Suprapubic skin (tissue), 4 donors: ENCODE measurements around the gene TEKT1. TPM values are rescaled to one million over a fixed set of nuclear protein-coding genes. Genes with fewer than 3 reads are reported as not detected.

Experiments
- DNase-seq, 2 donors: peaks; one replicate each; pipeline ENCODE4 v3.0.0-alpha.2; 2019; ENCODE audit warnings: low spot score in 2 of 2
- H3K27ac ChIP-seq: fragments of 200-600 bp; sonication (generic); one replicate; pipeline ENCODE4 v1.5.1; 2019
- H3K27me3 ChIP-seq: fragments of 200-600 bp; sonication (generic); one replicate; pipeline ENCODE4 v1.5.1; 2019
- H3K36me3 ChIP-seq: fragments of 200-600 bp; sonication (generic); one replicate; pipeline ENCODE4 v1.5.1; 2019
- H3K4me1 ChIP-seq: fragments of 200-600 bp; sonication (generic); one replicate; pipeline ENCODE4 v1.5.1; 2019
- H3K4me3 ChIP-seq: fragments of 200-600 bp; sonication (generic); one replicate; pipeline ENCODE4 v1.5.1; 2019; ENCODE audit warnings: mild to moderate bottlenecking
- H3K9me3 ChIP-seq: fragments of 200-600 bp; sonication (generic); one replicate; pipeline ENCODE4 v1.5.1; 2019
- CTCF ChIP-seq, 2 donors: fragments of 200-600 bp in 1 of 2; fragments of 450-650 bp in 1 of 2; sonication (generic) in 1 of 2; IDR thresholded peaks; one replicate each; pipeline ENCODE4 v1.5.1; 2016 to 2019; ENCODE audit warnings: antibody characterized with exemption in 2 of 2, mild to moderate bottlenecking in 1 of 2, moderate library complexity in 1 of 2
- EP300 ChIP-seq: sonication (generic); formaldehyde crosslinking; IDR thresholded peaks from one replicate; pipeline ENCODE4 v1.6.1; 2017; ENCODE audit warnings: antibody characterized with exemption
- POLR2A ChIP-seq, 2 donors: fragments of 450-650 bp; IDR thresholded peaks; one replicate each; pipeline ENCODE4 v1.6.1; 2017; ENCODE audit warnings: antibody characterized with exemption in 2 of 2, mild to moderate bottlenecking in 2 of 2, moderate library complexity in 2 of 2
- POLR2AphosphoS5 ChIP-seq, 3 donors: sonication (generic); formaldehyde crosslinking; IDR thresholded peaks; one replicate each; pipeline ENCODE4 v1.6.1; 2017; ENCODE audit warnings: antibody characterized with exemption in 3 of 3
- WGBS: methylation state at CpG from one replicate; pipeline ENCODE4 v1.1.5; 2018; 5-methylcytosine and 5-hydroxymethylcytosine counted together
- total RNA-seq, 4 donors: library from RNA; depleted of rRNA; stranded (reverse); fragments of >200 nt; gene quantifications; one replicate each; pipeline ENCODE4 v1.1.0, GENCODE V29; 2016

Gene TEKT1
- total RNA-seq, 4 donors from 2014 or later = not detected

DNA sequence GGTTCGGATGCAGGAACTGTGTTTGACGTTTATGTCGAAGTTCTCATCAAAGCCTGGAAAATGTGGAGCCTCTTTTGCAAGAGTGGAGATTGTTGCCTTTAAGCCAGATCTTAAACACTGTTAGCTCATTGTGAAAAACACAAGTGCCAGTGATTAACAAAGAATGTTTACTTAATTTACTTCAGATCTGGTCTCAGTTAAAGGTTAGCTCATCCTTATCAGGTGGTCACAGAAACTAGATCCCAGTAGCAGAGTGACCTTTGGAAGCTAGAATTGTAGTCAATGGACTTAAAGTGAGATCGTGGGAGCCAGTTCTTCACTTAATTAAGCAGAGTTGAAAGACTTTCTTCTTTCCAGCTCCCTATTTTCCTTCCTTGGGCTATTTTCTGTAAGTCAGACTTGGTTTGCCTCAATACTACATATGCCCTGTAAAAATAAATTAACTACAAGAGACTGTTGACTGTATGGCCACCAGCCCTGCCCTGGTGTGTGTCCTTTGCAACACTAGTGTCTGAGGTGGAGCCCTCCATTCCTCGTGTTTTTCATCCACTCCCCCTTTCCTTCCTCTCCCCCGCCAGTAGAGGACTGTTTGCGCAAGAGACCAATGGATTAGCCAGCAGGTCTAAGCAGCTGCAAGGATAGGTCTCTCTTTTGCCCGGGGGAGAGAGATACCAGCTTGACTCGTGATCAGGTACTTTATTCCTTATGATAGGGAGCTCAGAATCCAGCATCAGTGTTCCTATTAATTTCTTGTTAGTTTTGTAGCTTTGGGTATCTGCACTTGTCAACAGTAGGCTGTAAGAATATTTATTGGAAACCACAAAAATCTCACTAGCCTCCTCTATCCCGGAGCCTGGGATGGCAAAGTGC lies 35.3 kb downstream of the TEKT1 start:
- Histone ChIP-seq H3K27ac (no peak overlapping the region), H3K9me3 (no peaks in the 10 kb centered on the region), H3K4me1 (no peaks in the 10 kb centered on the region), H3K27me3 (peaks cover 10% of the 10 kb centered on the region), H3K36me3 (no peaks in the 10 kb centered on the region), H3K4me3 (no peak overlapping the region)
- DNase-seq = no peak
- WGBS = 72% methylated on average over 10 of the region's 10 CpGs
- TF ChIP-seq CTCF (IDR thresholded peaks at IDR 0.05) (no peak), POLR2AphosphoS5 (IDR thresholded peaks at IDR 0.05) (no peak), EP300 (no peak), POLR2A (IDR thresholded peaks at IDR 0.05) (no peak)

DNA sequence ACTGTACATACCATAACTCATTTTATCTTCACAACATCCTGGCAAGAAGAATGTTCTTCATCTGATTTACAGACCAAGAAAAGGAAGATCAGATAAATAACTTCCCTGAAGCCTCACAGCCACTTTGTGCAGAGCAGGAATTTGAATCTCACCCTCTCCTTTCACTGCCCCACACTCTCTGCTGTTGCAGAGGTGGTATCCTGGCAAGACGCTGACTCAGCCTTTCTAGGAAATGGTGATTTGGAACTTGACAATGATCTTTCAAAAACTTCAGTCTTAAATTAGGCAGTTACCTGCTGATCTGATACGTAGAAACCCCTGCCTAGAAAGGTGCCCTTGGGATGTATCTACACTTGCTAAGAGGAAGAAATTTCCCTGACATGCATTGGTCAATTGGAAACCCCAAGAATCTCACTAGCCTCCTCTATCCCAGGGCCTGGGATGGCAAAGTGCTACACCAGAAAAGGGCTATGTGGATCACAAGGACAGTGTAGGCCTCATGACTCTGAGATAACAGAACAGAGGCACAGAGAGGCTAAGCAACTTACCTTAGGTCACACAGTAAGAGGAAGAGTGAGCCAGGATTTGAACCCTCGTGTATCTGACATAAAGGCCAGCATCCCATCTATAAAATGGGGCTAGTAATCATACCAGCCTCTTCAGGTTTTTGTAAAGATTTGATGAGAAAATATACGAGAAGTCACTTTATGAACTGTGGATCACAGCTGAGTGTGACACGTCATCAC lies 37.6 kb downstream of the TEKT1 start:
- DNase-seq = no peak
- H3K9me3 ChIP-seq = no peaks in the 10 kb centered on the region
- peaks cover 7% of the 10 kb centered on the region for H3K27me3 ChIP-seq
- TF ChIP-seq EP300 = no peak
- TF ChIP-seq POLR2A (IDR thresholded peaks at IDR 0.05) = no peak
- no peak for TF ChIP-seq CTCF (IDR thresholded peaks at IDR 0.05)
- TF ChIP-seq POLR2AphosphoS5 (IDR thresholded peaks at IDR 0.05) = no peak
- no peak overlapping the region for H3K27ac ChIP-seq
- H3K36me3 ChIP-seq = no peaks in the 10 kb centered on the region
- 78% methylated on average over 5 of the region's 5 CpGs for WGBS
- H3K4me1 ChIP-seq = no peaks in the 10 kb centered on the region
- no peak overlapping the region for H3K4me3 ChIP-seq

DNA sequence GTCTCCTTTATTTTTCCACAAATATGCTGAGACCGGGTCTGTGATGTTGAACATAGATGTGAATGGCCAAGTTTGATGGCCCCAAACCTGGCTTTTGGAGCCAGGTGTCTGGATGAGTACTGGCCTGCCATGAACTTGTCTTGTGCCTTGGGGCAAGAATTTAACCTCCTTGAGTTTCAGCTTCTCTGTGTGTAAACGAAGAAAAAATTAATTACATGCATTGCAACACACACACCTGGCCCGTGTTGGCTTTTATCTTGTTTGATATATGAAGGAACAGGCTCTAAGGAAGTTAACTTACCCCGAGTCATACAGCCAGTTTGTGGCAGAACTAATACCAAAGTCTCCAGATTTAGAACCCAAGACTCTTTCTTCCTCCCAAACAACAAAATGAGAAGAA lies 42.4 kb downstream of the TEKT1 start:
- TF ChIP-seq POLR2A (IDR thresholded peaks at IDR 0.05) (no peak), CTCF (IDR thresholded peaks at IDR 0.05) (no peak), EP300 (no peak), POLR2AphosphoS5 (IDR thresholded peaks at IDR 0.05) (no peak)
- no peak overlapping the region for H3K27ac ChIP-seq

DNA sequence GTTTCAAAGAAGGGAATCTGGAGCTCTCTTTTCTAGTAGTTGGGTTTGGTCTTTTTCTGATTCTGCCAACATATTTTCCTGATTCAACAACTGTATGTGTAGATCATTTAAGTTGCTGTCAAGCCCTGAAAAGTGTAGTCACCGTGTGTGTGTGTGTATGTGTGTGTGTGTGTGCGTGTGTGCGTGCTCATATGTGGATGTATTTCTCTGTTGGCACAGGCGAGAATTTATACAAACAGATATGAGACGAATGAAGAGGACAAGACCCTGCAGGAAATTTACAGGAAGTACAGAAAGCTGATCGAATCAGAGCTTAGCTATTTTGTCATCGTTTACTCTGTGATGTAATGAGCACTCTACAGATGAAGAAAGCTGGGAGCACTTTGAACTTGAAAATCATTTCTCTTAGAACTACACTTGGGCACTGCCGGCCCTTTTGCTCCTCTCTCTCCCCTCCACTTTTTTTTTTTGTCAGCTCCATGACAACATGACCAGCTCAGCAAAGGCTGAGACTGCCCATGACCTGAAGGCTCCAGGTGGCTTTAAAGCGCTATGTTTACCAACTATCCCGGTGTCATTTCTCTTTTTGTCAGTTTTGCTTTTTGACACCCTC lies 44.3 kb downstream of the TEKT1 start:
- H3K9me3 ChIP-seq = no peaks in the 10 kb centered on the region
- peaks cover 7% of the 10 kb centered on the region for H3K4me1 ChIP-seq
- TF ChIP-seq POLR2A (IDR thresholded peaks at IDR 0.05) (no peak), POLR2AphosphoS5 (IDR thresholded peaks at IDR 0.05) (no peak)
- no peak overlapping the region for H3K4me3 ChIP-seq
- H3K36me3 ChIP-seq = no peaks in the 10 kb centered on the region
- DNase-seq = no peak
- H3K27ac ChIP-seq = peak overlapping the region; percentile 24
- H3K27me3 ChIP-seq = peaks cover 16% of the 10 kb centered on the region
- 44% methylated on average over 10 of the region's 10 CpGs for WGBS

More for the DNA sequence above, 42.4 kb downstream of the TEKT1 start:
- no peaks in the 10 kb centered on the region for H3K36me3 ChIP-seq
- no peaks in the 10 kb centered on the region for H3K9me3 ChIP-seq
- peaks cover 7% of the 10 kb centered on the region for H3K4me1 ChIP-seq
- DNase-seq = no peak
- 43% methylated on average over 4 of the region's 4 CpGs for WGBS
- H3K27me3 ChIP-seq = peaks cover 16% of the 10 kb centered on the region
- no peak overlapping the region for H3K4me3 ChIP-seq

DNA sequence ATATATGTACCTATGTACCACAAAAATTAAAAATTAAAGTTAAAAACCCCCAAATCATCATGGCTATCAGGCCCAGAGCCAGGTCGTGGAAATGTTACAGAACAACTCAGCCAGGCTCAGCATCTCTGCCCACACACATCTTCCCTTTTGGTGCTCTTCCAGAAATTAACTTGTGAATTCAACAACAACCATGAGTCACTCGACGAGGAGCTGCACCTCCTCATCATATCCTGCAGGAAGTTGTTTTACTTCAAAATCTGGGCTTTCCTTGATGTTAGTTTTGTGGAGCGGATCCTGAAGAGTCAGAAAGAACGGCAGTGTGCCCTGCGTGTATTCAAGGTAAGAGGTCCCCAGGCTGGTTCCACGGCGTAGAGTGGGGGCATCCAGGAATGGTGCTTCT lies 44.9 kb downstream of the TEKT1 start:
- H3K9me3 ChIP-seq = no peaks in the 10 kb centered on the region
- DNase-seq = no peak
- TF ChIP-seq CTCF (IDR thresholded peaks at IDR 0.05) = no peak
- H3K27ac ChIP-seq = peak overlapping the region; percentile 24
- WGBS = 37% methylated on average over 8 of the region's 8 CpGs
- H3K4me3 ChIP-seq = no peak overlapping the region
- H3K27me3 ChIP-seq = peaks cover 16% of the 10 kb centered on the region
- peaks cover 7% of the 10 kb centered on the region for H3K4me1 ChIP-seq
- no peaks in the 10 kb centered on the region for H3K36me3 ChIP-seq
